Pancreas (tissue), 10 donors: ENCODE measurements around the gene AKR1C4. TPM values are rescaled to one million over a fixed set of nuclear protein-coding genes. Genes with fewer than 3 reads are reported as not detected.

Experiments used
- ATAC-seq, 4 donors: fragments of 200-7000 bp; cut with Tn5 transposase; one replicate each; pipeline versions ENCODE4 v1.8.0 to v1.9.1; 2020; ENCODE audit warnings: mild to moderate bottlenecking in 4 of 4, moderate library complexity in 4 of 4
- DNase-seq, 6 donors: peaks; one replicate each; pipeline ENCODE4 v3.0.0-alpha.2; 2020
- FAIRE-seq: peaks from 2 replicates; lab custom pipeline; 2012; peaks lifted over from hg19 to GRCh38; lab: Jason Lieb, UNC
- H3K27ac ChIP-seq, 4 donors: fragments of 200-600 bp; sonication (generic); 1 replicate in 3 of 4; 2 replicates in 1 of 4; pipeline versions ENCODE4 v1.5.0 to v1.8.0; 2020
- H3K27me3 ChIP-seq, 4 donors: fragments of 200-600 bp; one replicate each; pipeline ENCODE4 v1.8.0; 2021
- H3K36me3 ChIP-seq, 3 donors: fragments of 200-600 bp; sonication (generic) in 1 of 3; one replicate each; pipeline versions ENCODE4 v1.5.0 to v1.8.0; 2020 to 2021
- H3K4me1 ChIP-seq, 3 donors: fragments of 200-600 bp; one replicate each; pipeline ENCODE4 v1.8.0; 2021
- H3K4me3 ChIP-seq, 4 donors: fragments of 200-600 bp; sonication (generic) in 2 of 4; one replicate each; pipeline versions ENCODE4 v1.5.0 to v1.8.0; 2020 to 2021
- H3K9me3 ChIP-seq, 4 donors: fragments of 200-600 bp; one replicate each; pipeline ENCODE4 v1.8.0; 2021
- WGBS, 2 donors: extraction: QIAGEN DNeasy Blood & Tissue Kit; methylation state at CpG; one replicate each; pipeline ENCODE4 v1.1.7; 2013; 5-methylcytosine and 5-hydroxymethylcytosine counted together
- intact Hi-C, 3 donors: fragments of 100-400 bp; cut with DNase I; formaldehyde crosslinking; loops; one replicate each; pipeline versions ENCODE4 v1.11.1 to v1.14.2; 2022
- polyA plus RNA-seq, 2 donors: library from polyadenylated mRNA; stranded (reverse); fragments of 200-250 nt; gene quantifications; one replicate each; pipeline ENCODE4 v1.2.3, GENCODE V29; 2013
- total RNA-seq, 6 donors: library from RNA; stranded (reverse); fragmentation: NEBNext Ultra II Directional in 4 of 6; extraction: Animal tissue kit (Norgen Biotek cat#: 25700) in 4 of 6; gene quantifications; one replicate each; pipeline versions ENCODE4 v1.2.1 to v1.2.4, GENCODE V29; 2021 to 2023
- TF ChIP-seq, protein P1 (sequence below), 4 donors: fragments of 200-600 bp; sonication (generic) in 3 of 4; IDR thresholded peaks; one replicate each; pipeline versions ENCODE4 v1.5.0 to v1.8.0; 2021; ENCODE audit warnings: antibody characterized with exemption in 4 of 4
- donor health status: healthy with polysubstance abuse.
- donor health status: DM: no; HTN: no; CAD: no; lungs with moderate emphysema.
- donor health status: DM: no; HTN: no; CAD: no.
- donor health status: control.
- donor health status: control.
- donor health status: Bipolar disorder and iron deficiency.
- donor health status: DM: yes; HTN: yes; CAD: no.
- donor health status: DM: no; HTN: no; CAD: no.
- donor health status: DM: no; HTN: no; CAD: no.
- donor health status: DM: yes; HTN: yes; CAD: no.

Gene AKR1C4
- total and polyA plus RNA-seq, 8 donors, result 0.07 to 0.28 (median 0.20) TPM; not detected in 4

GRCh38 chr10:5148678-5149032 lies 48.0 kb upstream of the AKR1C4 start:
- Histone ChIP-seq H3K27me3 (no peaks in the 10 kb centered on the region), H3K36me3 (no peaks in the 10 kb centered on the region), H3K4me3 (no peak overlapping the region), H3K4me1 (peaks cover 17 to 35% (median 26%) of the 10 kb centered on the region in 3 donors), H3K9me3 (no peaks in the 10 kb centered on the region), H3K27ac (peak overlapping the region in 3 of 4 donors; percentile 2 to 90 (median 90))
- FAIRE-seq (no peak), DNase-seq (no peak), ATAC-seq (no peak)
- WGBS, 2 donors, result 34 to 63% methylated on average over 1 of the region's 1 CpG
- TF ChIP-seq, protein P1, sequence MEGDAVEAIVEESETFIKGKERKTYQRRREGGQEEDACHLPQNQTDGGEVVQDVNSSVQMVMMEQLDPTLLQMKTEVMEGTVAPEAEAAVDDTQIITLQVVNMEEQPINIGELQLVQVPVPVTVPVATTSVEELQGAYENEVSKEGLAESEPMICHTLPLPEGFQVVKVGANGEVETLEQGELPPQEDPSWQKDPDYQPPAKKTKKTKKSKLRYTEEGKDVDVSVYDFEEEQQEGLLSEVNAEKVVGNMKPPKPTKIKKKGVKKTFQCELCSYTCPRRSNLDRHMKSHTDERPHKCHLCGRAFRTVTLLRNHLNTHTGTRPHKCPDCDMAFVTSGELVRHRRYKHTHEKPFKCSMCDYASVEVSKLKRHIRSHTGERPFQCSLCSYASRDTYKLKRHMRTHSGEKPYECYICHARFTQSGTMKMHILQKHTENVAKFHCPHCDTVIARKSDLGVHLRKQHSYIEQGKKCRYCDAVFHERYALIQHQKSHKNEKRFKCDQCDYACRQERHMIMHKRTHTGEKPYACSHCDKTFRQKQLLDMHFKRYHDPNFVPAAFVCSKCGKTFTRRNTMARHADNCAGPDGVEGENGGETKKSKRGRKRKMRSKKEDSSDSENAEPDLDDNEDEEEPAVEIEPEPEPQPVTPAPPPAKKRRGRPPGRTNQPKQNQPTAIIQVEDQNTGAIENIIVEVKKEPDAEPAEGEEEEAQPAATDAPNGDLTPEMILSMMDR (IDR thresholded peaks at IDR 0.05), result no peak
- intact Hi-C loops, result no loop called here

DNA sequence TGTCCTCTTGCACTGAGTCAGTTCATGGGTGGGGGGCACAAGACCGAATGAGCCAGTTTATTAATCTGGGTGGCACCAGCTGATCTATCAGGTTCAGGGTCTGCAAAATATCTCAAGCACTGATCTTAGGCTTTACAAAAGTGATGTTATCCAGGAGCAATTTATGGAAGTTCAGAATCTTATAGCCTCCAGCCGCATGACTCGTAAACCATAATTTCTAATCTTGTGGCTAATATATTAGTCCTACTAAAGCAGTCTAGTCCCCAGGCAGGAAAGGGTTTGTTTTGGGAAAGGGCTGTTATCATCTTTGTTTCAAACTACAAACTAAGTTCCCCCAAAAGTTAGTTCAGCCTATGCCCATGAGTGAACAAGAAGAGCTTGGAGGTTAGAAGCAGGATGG lies 45.6 kb upstream of the AKR1C4 start:
- Histone ChIP-seq H3K27me3 (no peaks in the 10 kb centered on the region), H3K36me3 (no peaks in the 10 kb centered on the region), H3K9me3 (no peaks in the 10 kb centered on the region), H3K4me1 (peaks cover 17 to 35% (median 26%) of the 10 kb centered on the region in 3 donors), H3K27ac (no peak overlapping the region), H3K4me3 (no peak overlapping the region)
- TF ChIP-seq, protein P1 (IDR thresholded peaks at IDR 0.05), result no peak
- FAIRE-seq (no peak), ATAC-seq (no peak), DNase-seq (no peak)
- 98 to 100% methylated on average over 3 of the region's 3 CpGs for WGBS, 2 donors
- intact Hi-C loops, result no loop called here

- intact Hi-C loops, result no loop called here
- 57 to 68% methylated on average over 1 of the region's 1 CpG for WGBS, 2 donors
- no peak for FAIRE-seq
These were observed 40.7 kb upstream of the AKR1C4 start for GRCh38 chr10:5155951-5156350.

GRCh38 chr10:5157501-5157900 lies 39.1 kb upstream of the AKR1C4 start:
- no peak overlapping the region for H3K4me3 ChIP-seq
- DNase-seq (no peak), ATAC-seq (no peak), FAIRE-seq (no peak)
- no peak overlapping the region for H3K27ac ChIP-seq
- no peaks in the 10 kb centered on the region for H3K9me3 ChIP-seq
- H3K36me3 ChIP-seq, result no peaks in the 10 kb centered on the region
- TF ChIP-seq, protein P1 (IDR thresholded peaks at IDR 0.05), result no peak
- WGBS, 2 donors, result 81 to 91% methylated on average over 10 of the region's 10 CpGs
- no peaks in the 10 kb centered on the region for H3K4me1 ChIP-seq
- intact Hi-C loops, result no loop called here
- no peaks in the 10 kb centered on the region for H3K27me3 ChIP-seq

More at GRCh38 chr10:5155951-5156350, 40.7 kb upstream of the AKR1C4 start:
- ATAC-seq, result no peak
- H3K27ac ChIP-seq, result no peak overlapping the region
- TF ChIP-seq, protein P1 (IDR thresholded peaks at IDR 0.05), result no peak
- H3K9me3 ChIP-seq, result no peaks in the 10 kb centered on the region
- no peak overlapping the region for H3K4me3 ChIP-seq
- no peaks in the 10 kb centered on the region for H3K27me3 ChIP-seq
- no peaks in the 10 kb centered on the region for H3K4me1 ChIP-seq
- H3K36me3 ChIP-seq, result no peaks in the 10 kb centered on the region
- no peak for DNase-seq

DNA sequence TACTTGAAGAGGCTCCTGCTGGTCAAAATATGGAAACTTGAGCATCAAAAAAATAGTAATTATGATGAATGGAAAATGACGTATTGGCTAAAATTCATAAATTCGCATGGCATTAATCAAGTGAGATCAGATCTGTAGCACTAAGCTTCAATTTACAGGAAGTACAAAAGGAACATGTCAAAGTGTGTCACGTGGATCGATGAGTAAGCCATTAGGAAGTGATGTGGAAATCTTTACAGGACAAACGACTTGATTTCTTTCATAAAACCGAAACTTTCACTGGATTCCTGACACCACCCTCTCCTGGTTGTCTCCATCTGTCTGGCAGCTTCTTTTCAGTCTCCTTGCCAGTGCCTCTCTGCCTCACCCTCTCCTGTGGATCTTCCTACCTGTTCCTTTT lies 37.5 kb upstream of the AKR1C4 start:
- Histone ChIP-seq H3K4me3 (no peak overlapping the region), H3K36me3 (no peaks in the 10 kb centered on the region), H3K27me3 (no peaks in the 10 kb centered on the region), H3K9me3 (no peaks in the 10 kb centered on the region), H3K27ac (no peak overlapping the region), H3K4me1 (no peaks in the 10 kb centered on the region)
- ATAC-seq, result no peak
- 79 to 90% methylated on average over 6 of the region's 6 CpGs for WGBS, 2 donors
- intact Hi-C loops, result no loop called here
- DNase-seq, result no peak
- no peak for FAIRE-seq
- TF ChIP-seq, protein P1 (IDR thresholded peaks at IDR 0.05), result no peak
